NAMALWA (cell line): Measurements from ENCODE around the gene HLA-C.
"Not testable (repeated sequence)": the region's sequence is repeated elsewhere in the genome, so short reads cannot be mapped to it uniquely, and the experiment has no call there.

Experiments
- DNase-seq: peaks from one replicate; pipeline ENCODE4 v3.0.0-alpha.2; 2015; ENCODE audit warnings: low spot score

The HLA-C gene

GRCh38 chr6:31270788-31271640 is 878 bp downstream of the HLA-C start:
- DNase-seq, result peak; percentile 76

GRCh38 chr6:31268836-31269235 is 3.1 kb downstream of the HLA-C start:
- no peak for DNase-seq

- DNase-seq, result no peak
These were observed 3.5 kb downstream of the HLA-C start for GRCh38 chr6:31268369-31268765.

- no peak for DNase-seq
These were observed 4.1 kb downstream of the HLA-C start for GRCh38 chr6:31267651-31268368.

- DNase-seq, result no peak
These were observed 5.1 kb downstream of the HLA-C start for GRCh38 chr6:31266567-31267360.

- DNase-seq, result no peak
These were observed 6.0 kb downstream of the HLA-C start for GRCh38 chr6:31265926-31266325.

GRCh38 chr6:31263346-31263933 is 8.5 kb downstream of the HLA-C start:
- DNase-seq, result not testable (repeated sequence)

- DNase-seq, result not testable (repeated sequence)
These were observed 11.9 kb downstream of the HLA-C start for GRCh38 chr6:31259995-31260394.

- DNase-seq, result no peak
These were observed 19.3 kb downstream of the HLA-C start for GRCh38 chr6:31252625-31253024.

GRCh38 chr6:31251261-31251660 is 20.6 kb downstream of the HLA-C start:
- no peak for DNase-seq

- no peak for DNase-seq
These were observed 22.7 kb downstream of the HLA-C start for GRCh38 chr6:31249184-31249583.

GRCh38 chr6:31247813-31248212 is 24.1 kb downstream of the HLA-C start:
- DNase-seq, result no peak

- DNase-seq, result no peak
These were observed 25.8 kb downstream of the HLA-C start for GRCh38 chr6:31246051-31246521.

- DNase-seq, result no peak
These were observed 28.4 kb downstream of the HLA-C start for GRCh38 chr6:31243508-31243907.

- DNase-seq, result no peak
These were observed 32.0 kb downstream of the HLA-C start for GRCh38 chr6:31239854-31240253.

GRCh38 chr6:31234101-31234500 is 37.8 kb downstream of the HLA-C start:
- DNase-seq, result not testable (repeated sequence)

GRCh38 chr6:31228476-31228875 is 43.4 kb downstream of the HLA-C start:
- no peak for DNase-seq

GRCh38 chr6:31227143-31227542 is 44.7 kb downstream of the HLA-C start:
- DNase-seq, result no peak

- DNase-seq, result no peak
These were observed 46.2 kb downstream of the HLA-C start for GRCh38 chr6:31225735-31226134.

GRCh38 chr6:31222496-31222895 is 49.4 kb downstream of the HLA-C start:
- no peak for DNase-seq
